Liver (tissue), 3 donors: ENCODE measurements around the gene C11orf98.
"Not testable (repeated sequence)": the region's sequence is repeated elsewhere in the genome, so short reads cannot be mapped to it uniquely, and the experiment has no call there.

ENCODE experiments used
- GABPA ChIP-seq, 2 donors: IDR thresholded peaks in 1 of 2; conservative IDR thresholded peaks in 1 of 2; 2 replicates each; pipeline ENCODE4 v1.6.1; 2016; ENCODE audit warnings: antibody characterized with exemption in 2 of 2, mild to moderate bottlenecking in 1 of 2, moderate library complexity in 1 of 2
- HNF4G ChIP-seq: IDR thresholded peaks from 2 replicates; pipeline ENCODE4 v1.6.1; 2016; ENCODE audit warnings: antibody characterized with exemption
- JUND ChIP-seq, 2 donors: IDR thresholded peaks; 2 replicates each; pipeline ENCODE4 v1.6.1; 2016; ENCODE audit warnings: antibody characterized with exemption in 2 of 2
- RAD21 ChIP-seq, 2 donors: IDR thresholded peaks; 2 replicates each; pipeline ENCODE4 v1.6.1; 2016; ENCODE audit warnings: antibody characterized with exemption in 2 of 2, mild to moderate bottlenecking in 2 of 2
- SP1 ChIP-seq: IDR thresholded peaks from 2 replicates; pipeline ENCODE4 v1.6.1; 2018; ENCODE audit warnings: antibody characterized with exemption, mild to moderate bottlenecking
- TAF1 ChIP-seq: conservative IDR thresholded peaks from 2 replicates; pipeline ENCODE4 v1.6.1; 2016; ENCODE audit warnings: antibody characterized with exemption, mild to moderate bottlenecking
- YY1 ChIP-seq: IDR thresholded peaks from 2 replicates; pipeline ENCODE4 v1.6.1; 2016; ENCODE audit warnings: antibody characterized with exemption, mild to moderate bottlenecking
- TF ChIP-seq, protein P1 (sequence below): fragments of 150-350 bp; IDR thresholded peaks from 2 replicates; pipeline ENCODE4 v1.5.1; 2017; ENCODE audit warnings: improper control_type of control experiment, low read depth, low read length; ENCODE audit not compliant: missing input control
- TF ChIP-seq, protein P2 (sequence below): IDR thresholded peaks from 2 replicates; pipeline ENCODE4 v1.6.1; 2016; ENCODE audit warnings: antibody characterized with exemption, mild to moderate bottlenecking
- TF ChIP-seq, protein P3 (sequence below): IDR thresholded peaks from 2 replicates; pipeline ENCODE4 v1.6.1; 2016; ENCODE audit warnings: antibody characterized with exemption
- TF ChIP-seq, protein P4 (sequence below): IDR thresholded peaks from 2 replicates; pipeline ENCODE4 v1.6.1; 2016; ENCODE audit warnings: antibody characterized with exemption
- donor health status: healthy.
- donor health status: healthy.

DNA sequence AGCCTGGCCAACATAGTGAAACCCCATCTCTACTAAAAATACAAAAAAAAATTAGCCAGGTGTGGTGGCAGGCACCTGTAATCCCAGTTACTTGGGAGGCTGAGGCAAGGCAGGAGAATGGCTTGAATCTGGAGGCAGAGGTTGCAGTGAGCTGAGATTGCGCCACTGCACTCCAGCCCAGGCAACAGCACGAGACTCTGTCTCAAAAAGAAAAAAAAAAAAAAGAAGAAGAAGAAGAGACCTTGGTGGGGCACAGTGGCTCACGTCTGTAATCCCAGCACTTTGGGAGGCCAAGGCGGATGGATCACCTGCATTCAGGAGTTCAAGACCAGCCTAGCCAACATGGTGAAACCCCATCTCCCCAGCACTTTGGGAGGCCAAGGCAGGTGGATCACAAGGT, 38.9 kb upstream of the C11orf98 start:
- not testable (repeated sequence) for TF ChIP-seq RAD21 (IDR thresholded peaks at IDR 0.05); YY1; JUND (IDR thresholded peaks at IDR 0.05); TAF1; SP1; GABPA (IDR thresholded peaks at IDR 0.05 in 1 of 2, conservative IDR thresholded peaks at IDR 0.05 in 1 of 2); HNF4G
- TF ChIP-seq, protein P1, sequence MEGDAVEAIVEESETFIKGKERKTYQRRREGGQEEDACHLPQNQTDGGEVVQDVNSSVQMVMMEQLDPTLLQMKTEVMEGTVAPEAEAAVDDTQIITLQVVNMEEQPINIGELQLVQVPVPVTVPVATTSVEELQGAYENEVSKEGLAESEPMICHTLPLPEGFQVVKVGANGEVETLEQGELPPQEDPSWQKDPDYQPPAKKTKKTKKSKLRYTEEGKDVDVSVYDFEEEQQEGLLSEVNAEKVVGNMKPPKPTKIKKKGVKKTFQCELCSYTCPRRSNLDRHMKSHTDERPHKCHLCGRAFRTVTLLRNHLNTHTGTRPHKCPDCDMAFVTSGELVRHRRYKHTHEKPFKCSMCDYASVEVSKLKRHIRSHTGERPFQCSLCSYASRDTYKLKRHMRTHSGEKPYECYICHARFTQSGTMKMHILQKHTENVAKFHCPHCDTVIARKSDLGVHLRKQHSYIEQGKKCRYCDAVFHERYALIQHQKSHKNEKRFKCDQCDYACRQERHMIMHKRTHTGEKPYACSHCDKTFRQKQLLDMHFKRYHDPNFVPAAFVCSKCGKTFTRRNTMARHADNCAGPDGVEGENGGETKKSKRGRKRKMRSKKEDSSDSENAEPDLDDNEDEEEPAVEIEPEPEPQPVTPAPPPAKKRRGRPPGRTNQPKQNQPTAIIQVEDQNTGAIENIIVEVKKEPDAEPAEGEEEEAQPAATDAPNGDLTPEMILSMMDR, result not testable (repeated sequence)
- TF ChIP-seq, protein P2, sequence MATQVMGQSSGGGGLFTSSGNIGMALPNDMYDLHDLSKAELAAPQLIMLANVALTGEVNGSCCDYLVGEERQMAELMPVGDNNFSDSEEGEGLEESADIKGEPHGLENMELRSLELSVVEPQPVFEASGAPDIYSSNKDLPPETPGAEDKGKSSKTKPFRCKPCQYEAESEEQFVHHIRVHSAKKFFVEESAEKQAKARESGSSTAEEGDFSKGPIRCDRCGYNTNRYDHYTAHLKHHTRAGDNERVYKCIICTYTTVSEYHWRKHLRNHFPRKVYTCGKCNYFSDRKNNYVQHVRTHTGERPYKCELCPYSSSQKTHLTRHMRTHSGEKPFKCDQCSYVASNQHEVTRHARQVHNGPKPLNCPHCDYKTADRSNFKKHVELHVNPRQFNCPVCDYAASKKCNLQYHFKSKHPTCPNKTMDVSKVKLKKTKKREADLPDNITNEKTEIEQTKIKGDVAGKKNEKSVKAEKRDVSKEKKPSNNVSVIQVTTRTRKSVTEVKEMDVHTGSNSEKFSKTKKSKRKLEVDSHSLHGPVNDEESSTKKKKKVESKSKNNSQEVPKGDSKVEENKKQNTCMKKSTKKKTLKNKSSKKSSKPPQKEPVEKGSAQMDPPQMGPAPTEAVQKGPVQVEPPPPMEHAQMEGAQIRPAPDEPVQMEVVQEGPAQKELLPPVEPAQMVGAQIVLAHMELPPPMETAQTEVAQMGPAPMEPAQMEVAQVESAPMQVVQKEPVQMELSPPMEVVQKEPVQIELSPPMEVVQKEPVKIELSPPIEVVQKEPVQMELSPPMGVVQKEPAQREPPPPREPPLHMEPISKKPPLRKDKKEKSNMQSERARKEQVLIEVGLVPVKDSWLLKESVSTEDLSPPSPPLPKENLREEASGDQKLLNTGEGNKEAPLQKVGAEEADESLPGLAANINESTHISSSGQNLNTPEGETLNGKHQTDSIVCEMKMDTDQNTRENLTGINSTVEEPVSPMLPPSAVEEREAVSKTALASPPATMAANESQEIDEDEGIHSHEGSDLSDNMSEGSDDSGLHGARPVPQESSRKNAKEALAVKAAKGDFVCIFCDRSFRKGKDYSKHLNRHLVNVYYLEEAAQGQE, result not testable (repeated sequence)
- TF ChIP-seq, protein P3, sequence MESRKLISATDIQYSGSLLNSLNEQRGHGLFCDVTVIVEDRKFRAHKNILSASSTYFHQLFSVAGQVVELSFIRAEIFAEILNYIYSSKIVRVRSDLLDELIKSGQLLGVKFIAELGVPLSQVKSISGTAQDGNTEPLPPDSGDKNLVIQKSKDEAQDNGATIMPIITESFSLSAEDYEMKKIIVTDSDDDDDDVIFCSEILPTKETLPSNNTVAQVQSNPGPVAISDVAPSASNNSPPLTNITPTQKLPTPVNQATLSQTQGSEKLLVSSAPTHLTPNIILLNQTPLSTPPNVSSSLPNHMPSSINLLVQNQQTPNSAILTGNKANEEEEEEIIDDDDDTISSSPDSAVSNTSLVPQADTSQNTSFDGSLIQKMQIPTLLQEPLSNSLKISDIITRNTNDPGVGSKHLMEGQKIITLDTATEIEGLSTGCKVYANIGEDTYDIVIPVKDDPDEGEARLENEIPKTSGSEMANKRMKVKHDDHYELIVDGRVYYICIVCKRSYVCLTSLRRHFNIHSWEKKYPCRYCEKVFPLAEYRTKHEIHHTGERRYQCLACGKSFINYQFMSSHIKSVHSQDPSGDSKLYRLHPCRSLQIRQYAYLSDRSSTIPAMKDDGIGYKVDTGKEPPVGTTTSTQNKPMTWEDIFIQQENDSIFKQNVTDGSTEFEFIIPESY, result not testable (repeated sequence)
- TF ChIP-seq, protein P4, sequence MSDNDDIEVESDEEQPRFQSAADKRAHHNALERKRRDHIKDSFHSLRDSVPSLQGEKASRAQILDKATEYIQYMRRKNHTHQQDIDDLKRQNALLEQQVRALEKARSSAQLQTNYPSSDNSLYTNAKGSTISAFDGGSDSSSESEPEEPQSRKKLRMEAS, result not testable (repeated sequence)
